ENCODE data around the gene RFTN1. TPM values are rescaled to one million over a fixed set of nuclear protein-coding genes. Genes with fewer than 3 reads are reported as not detected.

Gene RFTN1
- total and polyA plus RNA-seq, 2 donors (not counting 1 experiment from before 2014, with no cell fraction given) = 32.4 to 156 TPM

- no peak overlapping the region for H3K27ac Mint-ChIP-seq
- CTCF ChIA-PET = interaction anchor here (0.9 kb wide), 1 partner anchor 33 kb away, joined by 3 read pairs; no protein-coding TSS in a partner anchor
- no peak for ATAC-seq (ENCODE audit: low read depth)
- no peak for DNase-seq
- no peaks in the 10 kb centered on the region for H3K27me3 Mint-ChIP-seq
- POLR2A ChIA-PET = no interaction called here
- H3K4me1 ChIP-seq (ENCODE audit: control insufficient read depth in 2 of 2, insufficient read depth in 2 of 2, low read length in 2 of 2) = peaks cover 13 to 22% of the 10 kb centered on the region in 2 donors
- no peak overlapping the region for H3K4me2 ChIP-seq (replicated peaks; ENCODE audit: low read depth, low read length, poor library complexity, severe bottlenecking)
- H3K9me3 Mint-ChIP-seq (ENCODE audit: insufficient read depth) = peaks cover 2% of the 10 kb centered on the region
- no peak overlapping the region for H3K4me3 ChIP-seq (ENCODE audit: control extremely low read depth in 1 of 5, extremely low read depth in 1 of 5, insufficient read depth in 1 of 5, low read depth in 2 of 5, low read length in 4 of 5)
- no peak for TF ChIP-seq EZH2 (IDR thresholded peaks at IDR 0.05; ENCODE audit: borderline replicate concordance, insufficient read depth, low read depth, low read length, poor library complexity, severe bottlenecking)
- TF ChIP-seq CTCF (IDR thresholded peaks at IDR 0.05) = no peak
- H3K9me3 ChIP-seq (ENCODE audit: control extremely low read depth in 1 of 3, control insufficient read depth in 2 of 3, insufficient read depth in 1 of 3, low read length in 2 of 3) = peaks cover 0 to 2% (median 0%) of the 10 kb centered on the region in 3 donors
- no peak overlapping the region for H3K27ac ChIP-seq (ENCODE audit: low read length in 2 of 2)
- H3K9ac ChIP-seq (ENCODE audit: low read length) = no peak overlapping the region
- H3K4me1 Mint-ChIP-seq = peaks cover 38% of the 10 kb centered on the region
- H3K79me2 ChIP-seq (ENCODE audit: control insufficient read depth, insufficient read depth, low read length) = peaks cover 94% of the 10 kb centered on the region
- intact Hi-C loops (cut with micrococcal nuclease) = loop anchor here (1.0 kb wide), 1 partner anchor 9 kb away; no protein-coding TSS in a partner anchor
- H3K4me3 Mint-ChIP-seq = no peak overlapping the region
- H2AFZ ChIP-seq (ENCODE audit: insufficient read depth, low read depth, low read length, poor library complexity, severe bottlenecking) = no peak overlapping the region
- peaks cover 33% of the 10 kb centered on the region for H4K20me1 ChIP-seq (ENCODE audit: control insufficient read depth, insufficient read depth, low read length, poor library complexity, severe bottlenecking)
- H3K27me3 ChIP-seq (replicated peaks in 1 of 4; ENCODE audit: control extremely low read depth in 1 of 4, control insufficient read depth in 3 of 4, insufficient read depth in 4 of 4, low read length in 3 of 4) = no peaks in the 10 kb centered on the region
- H3K36me3 ChIP-seq (replicated peaks in 1 of 2; ENCODE audit: control extremely low read depth in 1 of 2, control insufficient read depth in 1 of 2, extremely low read depth in 1 of 2, insufficient read depth in 2 of 2, low read length in 1 of 2) = peaks cover 0 to 3% of the 10 kb centered on the region in 2 experiments
- no CpG with 5 or more reads among the region's 1 CpG for WGBS (ENCODE audit: insufficient coverage)
Observed at GRCh38 chr3:16442730-16443129, 70.8 kb downstream of the RFTN1 start.

- peaks cover 28% of the 10 kb centered on the region for H3K4me1 Mint-ChIP-seq
- Histone ChIP-seq H3K9me3 (ENCODE audit: control extremely low read depth in 1 of 3, control insufficient read depth in 2 of 3, insufficient read depth in 1 of 3, low read length in 2 of 3) (peaks cover 0 to 2% (median 0%) of the 10 kb centered on the region in 3 donors), H3K36me3 (replicated peaks in 1 of 2; ENCODE audit: control extremely low read depth in 1 of 2, control insufficient read depth in 1 of 2, extremely low read depth in 1 of 2, insufficient read depth in 2 of 2, low read length in 1 of 2) (peaks cover 0 to 3% of the 10 kb centered on the region in 2 experiments), H3K27ac (ENCODE audit: low read length in 2 of 2) (no peak overlapping the region), H4K20me1 (ENCODE audit: control insufficient read depth, insufficient read depth, low read length, poor library complexity, severe bottlenecking) (peaks cover 29% of the 10 kb centered on the region), H3K4me2 (replicated peaks; ENCODE audit: low read depth, low read length, poor library complexity, severe bottlenecking) (no peak overlapping the region), H3K4me3 (ENCODE audit: control extremely low read depth in 1 of 5, extremely low read depth in 1 of 5, insufficient read depth in 1 of 5, low read depth in 2 of 5, low read length in 4 of 5) (no peak overlapping the region), H2AFZ (ENCODE audit: insufficient read depth, low read depth, low read length, poor library complexity, severe bottlenecking) (no peak overlapping the region), H3K4me1 (ENCODE audit: control insufficient read depth in 2 of 2, insufficient read depth in 2 of 2, low read length in 2 of 2) (peaks cover 9 to 12% of the 10 kb centered on the region in 2 donors), H3K27me3 (replicated peaks in 1 of 4; ENCODE audit: control extremely low read depth in 1 of 4, control insufficient read depth in 3 of 4, insufficient read depth in 4 of 4, low read length in 3 of 4) (no peaks in the 10 kb centered on the region), H3K79me2 (ENCODE audit: control insufficient read depth, insufficient read depth, low read length) (peaks cover 91% of the 10 kb centered on the region), H3K9ac (ENCODE audit: low read length) (no peak overlapping the region)
- no peaks in the 10 kb centered on the region for H3K27me3 Mint-ChIP-seq
- no peak for TF ChIP-seq CTCF (IDR thresholded peaks at IDR 0.05)
- no peak for TF ChIP-seq EZH2 (IDR thresholded peaks at IDR 0.05; ENCODE audit: borderline replicate concordance, insufficient read depth, low read depth, low read length, poor library complexity, severe bottlenecking)
- WGBS (ENCODE audit: insufficient coverage) = 21% methylated on average over 3 of the region's 5 CpGs
- peaks cover 2% of the 10 kb centered on the region for H3K9me3 Mint-ChIP-seq (ENCODE audit: insufficient read depth)
- H3K27ac Mint-ChIP-seq = no peak overlapping the region
- ChIA-PET POLR2A (interaction anchor here (0.5 to 0.7 kb wide), 2 partner anchors 16 to 40 kb away, joined by 3 to 5 read pairs; no protein-coding TSS in a partner anchor), CTCF (interaction anchor here (0.7 kb wide), 1 partner anchor 11 kb away, joined by 3 read pairs; no protein-coding TSS in a partner anchor)
- ATAC-seq (ENCODE audit: low read depth) (no peak), DNase-seq (no peak)
- intact Hi-C loops (cut with micrococcal nuclease) = no loop called here
- H3K4me3 Mint-ChIP-seq = no peak overlapping the region
Observed at GRCh38 chr3:16441371-16441875, 72.1 kb downstream of the RFTN1 start.
